ENCODE data around the gene BCAP29.

BCAP29 gene

DNA sequence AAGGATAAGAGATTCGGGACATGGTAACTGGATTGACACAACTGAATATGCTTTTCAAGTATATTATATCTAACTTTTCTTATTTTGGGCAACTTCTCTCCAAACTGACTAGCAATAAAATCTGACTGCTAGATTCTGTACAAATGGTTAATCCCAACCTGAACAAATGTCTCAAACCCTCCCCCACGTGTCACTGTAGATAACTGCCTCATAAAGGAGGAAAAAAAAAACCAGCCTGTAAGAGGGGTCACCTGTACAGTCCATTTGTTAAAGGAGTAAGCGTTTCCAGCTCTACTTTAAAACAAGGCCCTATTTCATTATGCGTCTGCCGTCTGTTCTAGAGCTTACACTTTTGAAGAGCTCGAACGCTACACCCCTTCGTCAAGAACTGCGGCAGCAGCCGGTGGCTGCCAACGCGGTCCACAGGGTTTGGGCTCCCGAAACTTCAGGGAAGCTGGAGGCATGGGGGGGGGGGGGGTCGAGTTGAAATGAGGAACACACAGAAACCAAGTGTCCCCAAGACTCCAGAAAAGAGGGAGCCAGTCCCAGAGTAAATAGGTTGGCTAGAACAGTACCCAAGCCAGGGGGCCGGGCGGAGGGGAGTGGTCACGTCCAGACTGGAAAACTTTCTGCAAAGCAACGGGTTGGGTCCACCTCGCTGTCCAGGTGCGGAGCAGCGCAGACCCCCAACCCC is 16.8 kb upstream of the BCAP29 start:
- Histone ChIP-seq H3K9ac (ENCODE audit: low read length) (peak overlapping the region; percentile 86), H3K27me3 (ENCODE audit: control insufficient read depth, insufficient read depth, low read length) (no peaks in the 10 kb centered on the region), H3K4me3 (ENCODE audit: low read length) (peak overlapping the region; percentile 83), H3K9me3 (ENCODE audit: control insufficient read depth, low read depth, low read length) (no peaks in the 10 kb centered on the region), H3K4me1 (ENCODE audit: control insufficient read depth, low read depth, low read length) (peaks cover 11% of the 10 kb centered on the region), H3K27ac (ENCODE audit: low read length) (peak overlapping the region; percentile 60), H3K36me3 (ENCODE audit: control insufficient read depth, low read depth, low read length) (peaks cover 5% of the 10 kb centered on the region)

DNA sequence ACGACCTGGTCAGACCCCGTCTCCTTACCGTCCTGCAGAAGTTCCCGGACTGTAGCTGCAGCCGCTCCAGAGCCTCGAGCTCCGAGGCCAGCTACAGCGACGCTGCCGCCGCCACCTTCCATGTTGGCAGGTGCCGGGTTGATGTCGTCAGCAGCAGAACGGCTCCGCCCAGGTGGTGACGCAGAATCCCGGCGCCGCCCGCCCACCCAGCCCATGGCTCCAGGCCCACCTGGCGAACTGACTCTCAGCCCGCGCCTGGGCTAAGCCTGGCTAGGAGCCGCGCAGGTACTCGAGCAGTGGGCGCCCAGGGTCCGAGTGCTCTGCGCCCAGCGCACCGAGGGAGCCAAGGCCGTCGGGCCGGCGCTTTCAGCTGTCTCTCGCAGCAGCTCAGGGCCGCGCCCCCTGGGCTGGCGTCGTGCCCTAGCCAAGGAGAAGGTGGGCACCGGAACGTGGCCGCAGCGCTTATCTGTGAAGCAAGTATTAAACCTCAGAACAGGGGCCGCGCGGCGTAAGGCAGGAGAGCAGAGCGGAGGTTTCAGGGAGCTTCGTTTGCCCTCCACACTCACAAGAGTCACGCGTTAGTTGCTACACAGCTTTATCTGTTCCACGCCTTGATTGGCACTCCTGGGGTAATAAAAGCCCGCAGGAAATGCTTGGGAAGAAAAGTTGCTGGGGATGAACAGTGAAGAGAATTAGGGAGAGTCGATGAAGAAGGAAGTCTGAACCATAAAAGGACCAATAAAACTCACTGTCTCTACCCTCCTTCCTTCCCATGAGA is 16.1 kb upstream of the BCAP29 start, which contains the start of the genes COG5 and DUS4L:
COG5 (minus strand) TSS at position 146 of the 778 bp plus-strand sequence; CDS start at position 122, 24 bp downstream.
DUS4L (plus strand) TSS at position 197 of the 778 bp plus-strand sequence. CDS start 3,100 bp downstream, outside the sequence.
- peak within 1 kb of the TSS; percentile 86 for H3K9ac ChIP-seq (ENCODE audit: low read length)
- no peaks in the 10 kb centered on the region for H3K9me3 ChIP-seq (ENCODE audit: control insufficient read depth, low read depth, low read length)
- H3K27ac ChIP-seq (ENCODE audit: low read length): peak within 1 kb of the TSS; percentile 73
- no peaks in the 10 kb centered on the region for H3K27me3 ChIP-seq (ENCODE audit: control insufficient read depth, insufficient read depth, low read length)
- peak within 1 kb of the TSS; percentile 83 for H3K4me3 ChIP-seq (ENCODE audit: low read length)
- peaks cover 11% of the 10 kb centered on the region for H3K4me1 ChIP-seq (ENCODE audit: control insufficient read depth, low read depth, low read length)
- peaks cover 5% of the 10 kb centered on the region for H3K36me3 ChIP-seq (ENCODE audit: control insufficient read depth, low read depth, low read length)

DNA sequence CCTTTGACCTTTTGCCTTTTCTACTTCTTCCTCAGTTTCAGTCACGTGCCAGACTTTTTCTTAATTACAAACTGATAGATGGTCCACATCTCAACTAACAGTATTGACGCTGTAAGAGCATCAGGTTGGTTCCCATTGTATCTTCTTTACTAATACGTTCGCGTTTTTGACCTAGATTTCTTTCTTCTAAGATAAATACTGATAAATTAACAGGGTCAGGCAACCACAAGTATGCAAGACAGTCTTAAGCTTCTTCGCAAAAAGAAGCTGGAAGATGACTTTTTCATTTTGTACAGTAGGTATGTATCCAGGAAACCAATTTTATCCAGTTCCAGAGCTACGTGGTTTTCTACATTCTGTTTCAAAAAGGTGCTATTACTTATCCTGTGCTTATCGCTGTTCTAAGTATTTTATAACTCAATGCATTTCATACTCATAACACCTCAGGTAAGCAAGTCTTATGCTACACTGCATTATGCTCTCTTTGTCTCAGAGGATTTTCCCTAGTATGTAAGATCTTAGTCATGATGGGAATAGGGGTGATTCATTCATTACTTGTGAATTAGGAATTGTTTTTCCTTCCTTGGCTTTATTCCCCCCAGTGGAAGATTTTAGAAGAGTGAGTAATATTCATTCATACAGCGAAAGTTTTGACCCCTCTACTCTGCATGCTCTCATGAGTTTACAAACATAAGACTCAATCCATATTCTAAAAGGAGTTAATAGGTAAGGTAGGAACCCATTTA is 15.3 kb upstream of the BCAP29 start:
- peaks cover 5% of the 10 kb centered on the region for H3K36me3 ChIP-seq (ENCODE audit: control insufficient read depth, low read depth, low read length)
- peaks cover 11% of the 10 kb centered on the region for H3K4me1 ChIP-seq (ENCODE audit: control insufficient read depth, low read depth, low read length)
- peak overlapping the region; percentile 73 for H3K27ac ChIP-seq (ENCODE audit: low read length)
- no peaks in the 10 kb centered on the region for H3K27me3 ChIP-seq (ENCODE audit: control insufficient read depth, insufficient read depth, low read length)
- H3K9me3 ChIP-seq (ENCODE audit: control insufficient read depth, low read depth, low read length): no peaks in the 10 kb centered on the region
- H3K9ac ChIP-seq (ENCODE audit: low read length): peak overlapping the region; percentile 86
- peak overlapping the region; percentile 83 for H3K4me3 ChIP-seq (ENCODE audit: low read length)

DNA sequence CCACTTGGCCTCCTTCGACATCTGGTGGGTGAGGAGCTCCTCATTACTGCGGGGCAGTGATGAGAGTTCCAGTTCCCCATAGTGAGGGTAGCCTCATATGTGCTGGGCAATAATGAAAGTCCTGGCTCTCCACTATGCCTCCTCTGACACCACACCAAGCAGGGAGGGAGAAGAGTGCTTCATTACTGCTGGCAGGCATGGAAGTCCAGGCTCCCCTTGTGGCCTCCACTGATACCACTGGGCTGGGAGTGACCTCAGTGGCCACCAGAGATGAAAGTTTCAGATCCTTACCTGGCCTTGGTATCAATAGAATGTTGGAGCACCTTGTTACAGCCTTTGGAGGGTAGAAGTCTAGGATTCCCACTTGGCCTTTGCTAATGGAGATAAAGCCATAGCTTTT is 9.7 kb upstream of the BCAP29 start:
- H3K27me3 ChIP-seq (ENCODE audit: control insufficient read depth, insufficient read depth, low read length): no peaks in the 10 kb centered on the region
- H3K27ac ChIP-seq (ENCODE audit: low read length): no peak overlapping the region
- H3K36me3 ChIP-seq (ENCODE audit: control insufficient read depth, low read depth, low read length): peaks cover 26% of the 10 kb centered on the region
- no peak overlapping the region for H3K9ac ChIP-seq (ENCODE audit: low read length)
- H3K9me3 ChIP-seq (ENCODE audit: control insufficient read depth, low read depth, low read length): no peaks in the 10 kb centered on the region
- no peak overlapping the region for H3K4me3 ChIP-seq (ENCODE audit: low read length)
- H3K4me1 ChIP-seq (ENCODE audit: control insufficient read depth, low read depth, low read length): no peaks in the 10 kb centered on the region

DNA sequence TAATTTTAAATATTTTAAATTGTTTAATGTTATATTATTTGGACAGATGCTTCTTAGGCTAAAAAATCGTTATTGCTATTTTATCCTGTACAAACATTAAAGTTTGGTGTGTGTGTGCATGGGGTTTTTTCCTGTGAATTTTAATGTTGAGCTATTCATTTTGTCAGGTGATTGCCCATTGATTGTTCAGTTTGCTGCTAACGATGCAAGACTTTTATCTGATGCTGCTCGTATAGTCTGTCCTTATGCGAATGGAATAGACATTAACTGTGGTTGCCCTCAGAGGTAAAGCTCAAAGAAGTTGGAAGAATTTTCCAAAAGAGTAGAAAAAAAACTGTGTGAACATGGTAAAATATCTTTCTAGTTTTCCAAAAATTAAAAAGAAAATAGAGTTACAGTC is 6.5 kb upstream of the BCAP29 start:
- Histone ChIP-seq H3K4me1 (ENCODE audit: control insufficient read depth, low read depth, low read length) (no peaks in the 10 kb centered on the region), H3K9me3 (ENCODE audit: control insufficient read depth, low read depth, low read length) (no peaks in the 10 kb centered on the region), H3K27me3 (ENCODE audit: control insufficient read depth, insufficient read depth, low read length) (no peaks in the 10 kb centered on the region), H3K9ac (ENCODE audit: low read length) (no peak overlapping the region), H3K27ac (ENCODE audit: low read length) (no peak overlapping the region), H3K4me3 (ENCODE audit: low read length) (no peak overlapping the region), H3K36me3 (ENCODE audit: control insufficient read depth, low read depth, low read length) (peaks cover 34% of the 10 kb centered on the region)

DNA sequence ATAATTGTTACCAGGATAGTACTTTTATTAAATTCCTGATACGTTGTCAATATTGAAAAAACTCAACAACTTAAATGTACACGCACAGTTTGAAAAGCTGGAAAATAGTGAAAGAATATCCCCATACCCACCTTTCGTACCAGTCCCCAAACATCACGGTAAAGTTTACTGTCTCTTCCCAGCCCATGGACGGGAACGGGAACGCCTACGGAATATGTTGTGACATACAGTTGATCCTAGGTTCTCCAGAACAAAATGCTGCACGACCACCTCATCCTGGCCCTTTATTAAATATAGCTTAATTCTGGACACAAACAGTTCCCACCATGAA is 527 bp upstream of the BCAP29 start:
- Histone ChIP-seq H3K9me3 (ENCODE audit: control insufficient read depth, low read depth, low read length) (no peaks in the 10 kb centered on the region), H3K27me3 (ENCODE audit: control insufficient read depth, insufficient read depth, low read length) (peaks cover 6% of the 10 kb centered on the region), H3K36me3 (ENCODE audit: control insufficient read depth, low read depth, low read length) (peaks cover 13% of the 10 kb centered on the region), H3K9ac (ENCODE audit: low read length) (peak overlapping the region; percentile 76), H3K27ac (ENCODE audit: low read length) (no peak overlapping the region), H3K4me3 (ENCODE audit: low read length) (peak overlapping the region; percentile 93), H3K4me1 (ENCODE audit: control insufficient read depth, low read depth, low read length) (peaks cover 2% of the 10 kb centered on the region)

DNA sequence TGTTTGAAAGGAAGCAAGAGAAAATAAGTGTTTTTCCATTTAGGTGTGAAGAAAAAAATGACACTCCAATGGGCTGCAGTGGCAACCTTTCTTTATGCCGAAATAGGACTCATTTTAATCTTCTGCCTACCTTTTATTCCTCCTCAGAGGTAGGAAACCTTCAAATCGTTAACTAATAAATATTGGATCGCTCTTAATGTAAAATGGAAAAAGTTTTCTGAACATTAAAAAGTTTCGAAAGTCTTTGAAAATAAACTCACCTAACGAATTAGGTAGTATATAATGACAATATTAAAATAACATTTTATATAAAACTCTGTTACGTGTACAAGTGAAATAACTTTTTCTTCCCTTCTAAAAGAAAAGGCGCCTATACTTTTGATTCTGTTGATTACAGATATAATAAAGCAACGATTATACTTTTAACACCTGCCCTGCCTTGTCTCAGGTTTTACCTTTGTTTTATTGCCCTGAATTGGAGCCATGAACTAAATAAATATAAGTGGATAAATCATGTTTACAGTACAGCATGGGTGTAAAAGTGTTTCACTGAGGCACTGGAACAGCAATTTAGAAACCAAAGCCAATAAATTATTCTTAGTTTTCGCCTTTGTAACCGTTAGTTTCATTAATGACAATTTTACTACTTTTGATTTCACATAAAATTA is 804 bp downstream of the BCAP29 start:
- Histone ChIP-seq H3K9ac (ENCODE audit: low read length) (peak overlapping the region; percentile 76), H3K4me1 (ENCODE audit: control insufficient read depth, low read depth, low read length) (peaks cover 2% of the 10 kb centered on the region), H3K27me3 (ENCODE audit: control insufficient read depth, insufficient read depth, low read length) (peaks cover 6% of the 10 kb centered on the region), H3K27ac (ENCODE audit: low read length) (no peak overlapping the region), H3K9me3 (ENCODE audit: control insufficient read depth, low read depth, low read length) (no peaks in the 10 kb centered on the region), H3K4me3 (ENCODE audit: low read length) (peak overlapping the region; percentile 93), H3K36me3 (ENCODE audit: control insufficient read depth, low read depth, low read length) (peaks cover 13% of the 10 kb centered on the region)

DNA sequence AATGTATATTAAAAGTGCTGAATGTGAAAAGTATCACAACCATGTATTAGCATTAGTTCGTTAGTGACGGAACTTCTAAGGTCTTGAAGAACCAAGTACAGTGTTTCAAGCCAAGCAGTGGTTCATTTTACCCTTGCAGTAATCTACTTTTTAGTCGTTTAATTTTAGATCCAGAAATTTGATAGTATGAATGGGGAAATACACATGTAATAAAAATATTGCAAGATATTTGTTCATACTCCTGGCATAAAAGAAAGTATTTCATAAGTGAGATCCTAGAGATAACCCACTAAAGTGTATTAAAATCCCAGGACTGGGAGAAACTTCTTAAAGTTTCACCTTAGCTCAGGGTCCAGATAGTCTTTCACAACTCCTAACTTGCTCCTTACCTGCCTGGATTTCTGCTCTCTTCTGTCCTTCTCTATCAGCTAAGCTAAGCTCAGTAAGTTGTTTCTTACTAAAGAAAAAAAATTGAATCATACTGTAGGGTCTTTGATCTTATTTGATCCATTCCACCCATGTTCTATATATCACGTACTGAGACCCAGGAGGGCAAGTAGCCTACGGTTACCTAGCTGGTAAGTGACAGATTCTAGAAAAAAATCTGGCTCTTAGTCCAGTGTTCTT is 1.5 kb downstream of the BCAP29 start:
- Histone ChIP-seq H3K9me3 (ENCODE audit: control insufficient read depth, low read depth, low read length) (no peaks in the 10 kb centered on the region), H3K27ac (ENCODE audit: low read length) (no peak overlapping the region), H3K4me1 (ENCODE audit: control insufficient read depth, low read depth, low read length) (peaks cover 2% of the 10 kb centered on the region), H3K36me3 (ENCODE audit: control insufficient read depth, low read depth, low read length) (peaks cover 8% of the 10 kb centered on the region), H3K27me3 (ENCODE audit: control insufficient read depth, insufficient read depth, low read length) (peaks cover 6% of the 10 kb centered on the region), H3K9ac (ENCODE audit: low read length) (no peak overlapping the region), H3K4me3 (ENCODE audit: low read length) (no peak overlapping the region)

DNA sequence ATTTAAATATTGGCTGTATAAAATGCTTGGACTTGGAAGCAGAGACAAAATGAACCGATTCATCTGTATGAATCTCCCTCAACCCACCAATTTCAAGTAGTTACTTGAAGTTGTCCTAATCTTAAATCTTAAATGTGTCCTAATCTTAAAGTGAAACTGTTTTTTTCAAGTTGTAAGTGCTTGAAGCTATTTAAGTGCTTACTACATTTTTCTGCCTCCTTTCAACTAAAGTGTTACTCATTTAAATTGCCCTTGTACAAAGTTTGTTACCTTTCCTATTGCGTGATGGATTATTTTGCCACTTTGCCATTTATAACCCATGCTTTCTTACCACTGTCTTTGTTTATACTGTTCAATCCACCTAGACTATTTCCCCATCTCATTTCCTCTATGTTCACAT is 2.8 kb downstream of the BCAP29 start:
- no peak overlapping the region for H3K27ac ChIP-seq (ENCODE audit: low read length)
- no peak overlapping the region for H3K9ac ChIP-seq (ENCODE audit: low read length)

DNA sequence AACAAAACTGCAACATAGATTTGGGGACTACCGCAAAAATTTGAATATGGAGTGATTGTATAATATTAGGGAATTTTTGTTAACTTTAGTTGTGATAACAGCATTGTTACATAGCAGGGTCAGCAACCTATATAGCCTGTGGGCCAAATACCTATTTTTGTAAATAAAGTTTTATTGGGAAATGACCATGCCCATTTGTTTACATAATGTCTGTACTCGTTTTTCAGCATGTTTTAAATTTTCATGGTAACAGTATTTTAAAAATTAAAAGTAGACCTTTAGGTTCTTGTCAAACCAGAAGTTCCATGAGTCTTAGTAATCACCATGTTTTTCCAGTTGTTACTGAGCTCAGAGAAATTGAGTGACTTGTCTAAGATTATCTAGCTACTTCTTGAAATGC is 4.7 kb downstream of the BCAP29 start:
- Histone ChIP-seq H3K4me1 (ENCODE audit: control insufficient read depth, low read depth, low read length) (peaks cover 2% of the 10 kb centered on the region), H3K36me3 (ENCODE audit: control insufficient read depth, low read depth, low read length) (no peaks in the 10 kb centered on the region), H3K4me3 (ENCODE audit: low read length) (no peak overlapping the region), H3K27ac (ENCODE audit: low read length) (no peak overlapping the region), H3K9me3 (ENCODE audit: control insufficient read depth, low read depth, low read length) (no peaks in the 10 kb centered on the region), H3K9ac (ENCODE audit: low read length) (no peak overlapping the region), H3K27me3 (ENCODE audit: control insufficient read depth, insufficient read depth, low read length) (peaks cover 6% of the 10 kb centered on the region)

More for the DNA sequence above, 2.8 kb downstream of the BCAP29 start:
- peaks cover 6% of the 10 kb centered on the region for H3K27me3 ChIP-seq (ENCODE audit: control insufficient read depth, insufficient read depth, low read length)
- peaks cover 2% of the 10 kb centered on the region for H3K4me1 ChIP-seq (ENCODE audit: control insufficient read depth, low read depth, low read length)
- H3K9me3 ChIP-seq (ENCODE audit: control insufficient read depth, low read depth, low read length): no peaks in the 10 kb centered on the region
- no peaks in the 10 kb centered on the region for H3K36me3 ChIP-seq (ENCODE audit: control insufficient read depth, low read depth, low read length)
- H3K4me3 ChIP-seq (ENCODE audit: low read length): no peak overlapping the region

Measured in iPS-18a (cell line).